T-helper 1 cell treated with Interleukin-12 subunit alpha and Interleukin-12 subunit beta and Interleukin-4 antibody, amounts not matched to agents 30 ng/mL and 1 ng/mL, for 36 hours (primary cell): ENCODE measurements around the gene SYCE1. TPM values are rescaled to one million over a fixed set of nuclear protein-coding genes. Genes with fewer than 3 reads are reported as not detected.
"Not testable (repeated sequence)": the region's sequence is repeated elsewhere in the genome, so short reads cannot be mapped to it uniquely, and the experiment has no call there.

ENCODE experiments used
- intact Hi-C: fragments of 100-400 bp; cut with micrococcal nuclease; formaldehyde crosslinking; loops from one replicate; pipeline ENCODE4 v1.15.1; 2024
- total RNA-seq: library from RNA; stranded (reverse); gene quantifications from 2 replicates; pipeline ENCODE4 v1.2.3, GENCODE V29; 2022

SYCE1 gene
- total RNA-seq, 1 donor from 2014 or later = 0.25 TPM

DNA sequence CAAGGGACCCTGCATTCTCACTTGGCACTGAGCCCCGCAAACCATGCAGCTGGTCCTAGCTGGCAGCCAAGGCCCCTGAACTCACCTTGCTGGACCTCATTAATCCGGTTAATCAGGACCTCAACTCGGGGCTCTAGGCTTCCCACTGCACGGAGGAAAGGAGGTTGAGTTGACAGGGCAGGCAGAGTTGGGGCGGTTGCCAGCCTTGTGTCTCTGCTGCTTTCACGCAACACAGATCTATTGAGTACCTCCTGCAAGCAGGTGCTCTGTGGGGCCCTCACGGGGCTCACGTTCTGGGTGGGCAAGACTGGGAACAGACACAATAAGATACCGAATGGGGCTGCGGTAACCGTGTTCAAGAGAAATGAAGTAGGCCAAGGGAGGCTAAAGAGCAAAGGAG is 6.2 kb downstream of the SYCE1 start:
- intact Hi-C loops = no loop called here

DNA sequence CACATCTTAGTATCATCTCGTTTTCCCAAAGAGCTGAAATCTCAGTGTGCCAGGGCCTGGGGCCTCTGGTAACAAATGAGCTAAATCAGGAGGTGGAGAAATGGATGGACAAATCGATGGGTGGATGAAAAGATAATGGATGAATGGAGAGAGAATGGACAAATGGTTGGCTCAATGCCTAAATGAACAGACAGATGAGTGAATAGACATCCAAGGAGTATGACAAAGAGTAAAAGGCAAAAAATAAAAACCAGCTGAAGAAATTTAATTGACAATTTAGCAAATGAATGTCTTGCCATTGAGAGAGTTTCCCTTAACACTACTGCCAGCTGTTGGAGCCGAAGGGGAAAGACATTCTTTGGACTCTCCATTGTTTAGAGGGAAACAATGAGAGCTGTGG is 8.0 kb downstream of the SYCE1 start:
- intact Hi-C loops = no loop called here

DNA sequence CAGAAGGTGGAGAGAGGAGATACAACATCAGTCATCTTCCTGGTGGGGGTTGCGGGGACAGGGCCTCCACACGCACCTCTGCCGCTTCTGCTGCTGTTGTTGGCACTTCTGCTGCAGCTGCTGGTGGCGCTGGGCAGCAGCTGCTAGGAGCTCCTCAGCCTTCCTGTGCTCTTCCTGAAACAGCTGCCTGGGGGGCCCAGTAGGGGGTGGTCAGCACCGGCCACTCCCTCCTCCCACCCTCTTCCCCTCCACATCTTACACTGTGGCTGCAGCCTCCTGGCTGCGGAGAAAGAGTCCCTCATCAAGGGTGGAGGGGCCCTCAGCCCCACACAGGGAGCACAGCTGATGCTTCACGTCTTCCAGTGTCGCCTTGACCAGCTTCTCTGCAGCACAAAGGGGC is 9.9 kb downstream of the SYCE1 start:
- intact Hi-C loops = no loop called here

DNA sequence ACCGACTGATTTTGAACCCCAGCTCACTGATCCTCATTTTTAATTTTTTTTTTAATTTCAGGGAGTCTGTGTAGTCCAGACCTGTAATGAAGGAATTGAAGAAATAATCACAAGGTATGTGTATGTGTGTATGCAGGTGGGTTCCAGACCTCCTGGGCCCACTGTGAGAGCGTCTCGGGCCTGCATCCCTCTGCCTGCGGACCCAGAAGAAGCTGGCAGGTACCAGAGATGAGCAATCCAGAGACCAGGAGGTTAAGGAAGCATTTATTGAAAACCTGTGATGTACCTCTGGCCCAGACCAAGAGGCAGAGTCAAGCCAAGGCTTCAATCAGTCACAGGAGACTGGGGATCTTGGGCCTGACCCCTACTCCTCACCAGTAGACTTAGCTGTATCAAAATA is 10.8 kb downstream of the SYCE1 start:
- intact Hi-C loops = no loop called here

DNA sequence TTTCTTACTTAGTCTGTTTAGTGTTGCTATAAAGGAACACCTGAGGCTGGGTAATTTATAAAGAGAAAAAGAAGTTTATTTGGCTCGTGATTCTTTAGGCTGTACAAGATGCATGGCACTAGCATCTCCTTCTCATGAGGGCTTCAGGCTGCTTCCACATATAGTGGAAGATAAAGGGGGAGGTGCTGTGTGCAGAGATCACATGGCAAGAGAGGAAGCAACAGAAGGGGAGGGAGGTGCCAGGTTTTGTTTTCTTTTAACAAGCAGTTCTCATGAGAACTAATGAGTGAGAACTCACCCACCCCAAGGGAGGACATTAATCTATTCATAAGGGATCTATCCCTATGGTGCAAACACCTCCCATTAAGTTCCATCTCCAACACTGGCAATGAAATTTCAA is 20.9 kb downstream of the SYCE1 start:
- intact Hi-C loops = no loop called here

DNA sequence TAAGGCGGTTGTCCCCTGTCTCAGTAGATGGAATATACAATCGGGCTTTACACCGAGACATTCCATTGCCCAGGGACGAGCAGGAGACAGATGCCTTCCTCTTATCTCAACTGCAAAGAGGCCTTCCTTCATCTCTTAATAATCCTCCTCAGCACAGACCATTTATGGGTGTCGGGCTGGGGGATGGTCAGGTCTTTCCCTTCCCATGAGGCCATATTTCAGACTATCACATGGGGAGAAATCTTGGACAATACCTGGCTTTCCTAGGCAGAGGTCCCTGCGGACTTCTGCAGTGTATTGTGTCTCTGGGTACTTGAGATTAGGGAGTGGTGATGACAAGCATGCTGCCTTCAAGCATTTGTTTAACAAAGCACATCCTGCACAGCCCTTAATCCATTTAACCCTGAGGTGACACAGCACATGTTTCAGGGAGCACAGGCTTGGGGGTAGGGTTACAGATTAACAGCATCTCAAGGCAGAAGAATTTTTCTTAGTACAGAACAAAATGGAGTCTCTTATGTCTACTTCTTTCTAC is 23.9 kb downstream of the SYCE1 start:
- intact Hi-C loops = not testable (repeated sequence)

DNA sequence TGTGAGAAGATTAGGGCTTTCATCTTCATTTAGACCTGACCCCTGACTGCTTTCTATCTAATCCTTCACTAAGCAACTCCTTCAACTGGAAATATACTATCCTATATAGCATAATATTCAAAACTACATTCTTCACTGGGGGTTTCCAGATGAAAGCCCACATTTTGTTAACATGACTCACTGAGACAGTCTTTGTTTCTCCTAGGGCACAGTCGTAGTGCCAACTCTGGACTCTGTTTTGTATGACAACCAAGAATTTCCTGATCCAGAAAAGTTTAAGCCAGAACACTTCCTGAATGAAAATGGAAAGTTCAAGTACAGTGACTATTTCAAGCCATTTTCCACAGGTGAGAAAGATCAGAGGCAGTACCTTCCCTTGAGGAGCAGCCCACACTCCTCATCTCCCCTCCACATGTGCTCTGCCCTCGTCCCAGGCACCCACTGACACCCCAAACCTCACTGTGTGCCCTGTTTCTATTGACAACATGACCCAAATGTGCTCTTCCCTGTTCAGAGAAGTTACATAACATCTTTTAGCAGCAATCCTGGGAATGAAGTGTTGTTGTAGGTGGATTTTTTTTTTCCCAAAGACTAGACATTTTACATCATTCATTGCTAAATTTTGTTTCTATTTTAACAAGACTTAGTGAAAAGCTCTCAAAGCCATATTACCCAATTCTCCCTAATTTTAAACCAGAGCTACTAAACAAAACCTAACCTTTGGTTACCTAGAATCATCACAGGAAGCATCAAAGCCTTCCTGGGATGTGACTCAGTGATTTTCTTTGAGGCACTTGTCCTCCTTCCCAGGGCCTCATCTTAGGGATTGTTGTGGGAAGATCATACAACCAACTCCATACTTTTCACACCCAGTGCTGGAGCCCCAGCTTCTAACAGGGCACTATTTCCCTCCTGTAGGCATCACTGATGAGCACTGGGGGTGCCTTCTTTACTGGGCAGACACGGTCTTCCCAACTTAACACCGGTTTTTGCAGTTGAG is 27.5 kb downstream of the SYCE1 start:
- intact Hi-C loops = no loop called here

DNA sequence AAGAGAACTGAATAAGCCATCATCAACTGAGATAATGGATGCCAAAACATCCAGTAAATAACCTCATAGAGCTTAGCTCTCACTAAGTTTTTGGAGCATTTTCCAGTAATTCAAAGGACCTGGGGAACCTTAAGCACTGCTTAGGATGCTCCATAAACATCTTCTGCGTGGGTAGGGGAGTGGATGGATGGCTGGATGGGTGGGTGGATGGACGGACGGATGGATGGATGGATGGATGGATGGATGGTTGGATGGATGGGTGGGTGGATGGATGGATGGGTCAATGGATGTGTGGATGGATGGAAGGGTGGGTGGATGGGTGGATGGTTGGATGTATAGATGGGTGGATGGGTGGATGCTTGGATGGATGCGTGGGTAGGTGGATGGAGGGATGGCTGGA is 29.2 kb downstream of the SYCE1 start:
- intact Hi-C loops = no loop called here

DNA sequence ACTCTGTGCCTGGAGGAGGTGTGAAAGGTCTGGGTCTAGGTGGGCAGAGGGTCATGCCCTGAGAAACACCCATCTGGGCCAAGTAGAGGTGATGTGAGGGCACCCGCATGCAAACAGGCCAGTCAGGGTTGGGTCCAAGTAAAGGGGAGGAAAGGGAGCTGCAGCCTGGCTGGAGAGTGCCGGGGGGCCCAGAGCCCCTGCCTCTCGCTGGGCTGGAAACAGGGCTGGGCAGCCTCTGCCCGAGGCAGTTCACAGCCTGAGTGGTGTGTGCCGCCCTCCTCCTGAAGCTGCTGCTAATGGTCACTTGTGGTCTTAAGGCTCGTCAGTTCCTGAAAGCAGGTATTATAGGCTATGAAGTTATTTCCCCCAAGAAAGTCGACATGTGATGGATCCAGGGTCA is 31.0 kb downstream of the SYCE1 start:
- intact Hi-C loops = no loop called here

DNA sequence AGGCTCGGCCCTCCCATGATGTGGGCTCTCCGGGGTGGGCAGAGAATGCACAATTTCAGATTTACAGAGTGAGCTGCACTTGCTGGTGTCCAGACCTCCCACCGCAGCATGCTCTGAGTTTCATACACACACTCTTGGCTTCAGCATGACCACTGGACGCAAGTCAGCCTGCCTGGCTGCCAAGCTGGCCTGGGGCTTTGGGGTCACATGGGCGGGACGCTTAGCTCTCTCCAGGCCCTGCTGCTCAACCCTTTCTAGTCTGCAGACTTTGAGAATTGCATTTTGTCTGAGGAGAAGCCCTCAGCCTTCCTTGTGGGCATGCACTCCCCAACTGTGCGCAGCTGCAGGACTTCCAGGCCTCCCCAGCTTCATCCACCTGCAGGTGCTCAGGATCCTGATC is 32.5 kb downstream of the SYCE1 start:
- intact Hi-C loops = no loop called here

DNA sequence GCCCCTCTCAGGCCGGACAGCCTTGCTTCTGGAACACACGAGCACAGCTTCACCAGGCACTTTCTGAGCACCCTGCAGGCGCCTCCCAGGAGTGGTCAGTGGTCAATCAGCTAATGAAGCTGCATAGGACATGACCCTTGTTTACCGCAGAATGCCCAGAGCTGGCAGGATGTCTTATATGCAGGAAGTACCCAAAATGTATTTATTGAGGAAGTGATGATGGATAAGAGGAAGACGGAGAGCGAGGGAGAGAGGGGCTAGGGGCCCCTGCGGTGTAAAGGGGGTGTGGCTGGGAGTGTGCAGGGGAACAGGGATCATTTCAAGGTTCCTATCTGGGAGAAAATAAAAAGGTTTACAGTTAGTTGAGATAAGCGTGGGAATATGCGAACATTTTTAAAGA is 34.9 kb downstream of the SYCE1 start:
- intact Hi-C loops = no loop called here

DNA sequence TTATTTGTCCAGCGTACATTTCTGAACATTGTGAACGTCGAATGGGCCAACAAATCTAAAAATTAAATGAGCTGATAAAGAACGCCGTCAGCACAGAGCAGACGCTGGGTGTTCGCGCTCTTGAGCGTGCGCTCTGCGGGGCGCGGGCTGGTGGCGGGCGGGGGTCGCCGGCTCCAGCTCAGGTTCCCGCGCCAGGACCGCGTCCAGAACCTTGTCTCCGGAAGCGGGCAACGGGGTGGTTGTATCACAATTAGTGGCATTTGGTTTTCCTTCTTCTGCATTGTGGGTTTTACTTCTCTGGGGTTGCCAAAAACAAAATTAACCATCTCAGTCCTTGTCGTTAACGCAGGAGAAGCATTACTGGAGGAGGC is 35.8 kb downstream of the SYCE1 start:
- intact Hi-C loops = no loop called here

DNA sequence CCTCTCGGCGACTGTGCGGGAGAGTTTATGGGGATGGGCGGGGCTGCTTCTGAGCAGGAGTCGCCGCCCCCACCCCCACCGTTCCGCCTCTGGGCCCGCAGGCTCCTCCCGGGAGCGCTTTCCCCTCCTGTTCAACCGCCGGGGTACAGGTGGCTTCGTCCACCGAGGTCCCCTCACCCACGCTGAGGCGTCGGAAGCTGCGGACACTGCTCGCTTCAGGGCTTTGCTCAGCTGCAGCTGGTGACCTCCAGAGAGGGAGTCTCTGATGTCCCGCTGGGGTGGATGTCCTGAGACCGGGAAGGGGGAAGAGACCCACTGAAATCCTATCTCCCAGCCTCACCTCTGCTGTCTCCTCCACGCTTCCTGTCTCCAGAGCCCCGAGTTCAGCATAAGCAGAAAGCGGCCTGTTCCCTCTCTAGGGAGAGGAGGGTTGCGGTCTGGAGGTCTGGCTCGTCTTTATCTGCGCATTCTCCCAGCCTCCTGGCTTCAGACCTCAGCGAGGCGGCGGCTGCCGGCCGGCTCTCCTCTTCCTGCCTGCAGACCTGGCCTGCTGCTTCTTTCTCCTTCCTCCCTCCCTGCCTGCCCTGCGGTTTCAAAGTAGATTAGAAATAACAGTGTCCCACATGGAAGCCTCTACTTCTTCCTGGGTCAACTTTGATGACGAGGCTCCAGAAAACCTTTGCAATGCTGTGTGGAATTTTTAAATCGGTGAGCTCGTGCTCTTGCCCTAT is 36.4 kb downstream of the SYCE1 start:
- intact Hi-C loops = no loop called here

DNA sequence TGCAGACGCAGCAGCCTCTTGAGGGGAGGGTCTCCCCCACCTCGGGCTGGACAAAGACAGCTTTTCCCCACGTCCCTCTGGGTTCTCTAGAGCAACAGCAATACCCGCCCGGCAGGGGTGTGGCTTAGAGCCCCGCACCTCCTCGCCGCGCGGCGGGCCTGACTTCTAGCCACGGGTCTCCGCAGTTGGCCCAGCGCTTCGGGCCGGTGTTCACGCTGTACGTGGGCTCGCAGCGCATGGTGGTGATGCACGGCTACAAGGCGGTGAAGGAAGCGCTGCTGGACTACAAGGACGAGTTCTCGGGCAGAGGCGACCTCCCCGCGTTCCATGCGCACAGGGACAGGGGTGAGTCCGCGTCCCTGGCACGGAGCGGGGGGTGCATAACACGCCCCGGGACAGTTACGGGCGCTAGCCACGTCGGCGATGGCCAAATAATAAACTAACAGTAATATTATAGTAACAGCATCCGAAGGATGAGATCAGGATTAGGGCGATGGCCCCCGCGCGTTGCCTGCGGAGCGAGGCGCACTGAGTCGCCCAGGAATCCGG is 37.0 kb downstream of the SYCE1 start:
- intact Hi-C loops = no loop called here

DNA sequence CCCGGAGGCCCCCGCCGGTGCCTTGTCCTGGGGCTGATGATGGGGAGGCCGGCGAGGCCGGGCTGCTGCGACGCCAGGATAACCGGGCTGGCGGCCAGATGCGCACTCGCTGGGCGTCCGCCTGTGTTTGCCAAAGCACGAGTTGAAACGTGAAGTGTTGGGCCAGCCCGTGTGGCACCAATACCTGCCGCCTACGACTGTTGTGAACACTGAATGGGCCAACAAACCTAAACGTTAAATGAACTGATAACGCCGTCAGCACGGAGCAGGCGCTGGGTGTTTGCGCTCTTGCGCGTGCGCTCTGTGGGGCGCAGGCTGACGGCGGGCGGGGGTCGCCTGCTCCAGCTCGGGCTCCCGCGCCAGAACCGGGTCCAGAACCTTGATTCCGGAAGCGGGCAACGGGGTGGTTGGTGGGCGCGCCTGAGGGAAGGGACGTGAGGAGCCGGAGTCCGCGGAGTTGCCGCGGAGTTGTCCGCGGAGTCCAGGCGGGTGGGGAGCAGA is 37.6 kb downstream of the SYCE1 start:
- intact Hi-C loops = no loop called here

DNA sequence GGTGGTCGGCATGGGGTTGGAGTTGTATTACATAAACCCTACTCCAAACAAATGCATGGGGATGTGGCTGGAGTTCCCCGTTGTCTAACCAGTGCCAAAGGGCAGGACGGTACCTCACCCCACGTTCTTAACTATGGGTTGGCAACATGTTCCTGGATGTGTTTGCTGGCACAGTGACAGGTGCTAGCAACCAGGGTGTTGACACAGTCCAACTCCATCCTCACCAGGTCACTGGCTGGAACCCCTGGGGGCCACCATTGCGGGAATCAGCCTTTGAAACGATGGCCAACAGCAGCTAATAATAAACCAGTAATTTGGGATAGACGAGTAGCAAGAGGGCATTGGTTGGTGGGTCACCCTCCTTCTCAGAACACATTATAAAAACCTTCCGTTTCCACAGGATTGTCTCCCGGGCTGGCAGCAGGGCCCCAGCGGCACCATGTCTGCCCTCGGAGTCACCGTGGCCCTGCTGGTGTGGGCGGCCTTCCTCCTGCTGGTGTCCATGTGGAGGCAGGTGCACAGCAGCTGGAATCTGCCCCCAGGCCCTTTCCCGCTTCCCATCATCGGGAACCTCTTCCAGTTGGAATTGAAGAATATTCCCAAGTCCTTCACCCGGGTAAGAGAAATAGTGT is 38.3 kb downstream of the SYCE1 start, which contains the start of gene CYP2E1:
CYP2E1 (plus strand) TSS at position 407 of the 632 bp plus-strand sequence; CDS start at position 440, 33 bp downstream.
- intact Hi-C loops = no loop called here

DNA sequence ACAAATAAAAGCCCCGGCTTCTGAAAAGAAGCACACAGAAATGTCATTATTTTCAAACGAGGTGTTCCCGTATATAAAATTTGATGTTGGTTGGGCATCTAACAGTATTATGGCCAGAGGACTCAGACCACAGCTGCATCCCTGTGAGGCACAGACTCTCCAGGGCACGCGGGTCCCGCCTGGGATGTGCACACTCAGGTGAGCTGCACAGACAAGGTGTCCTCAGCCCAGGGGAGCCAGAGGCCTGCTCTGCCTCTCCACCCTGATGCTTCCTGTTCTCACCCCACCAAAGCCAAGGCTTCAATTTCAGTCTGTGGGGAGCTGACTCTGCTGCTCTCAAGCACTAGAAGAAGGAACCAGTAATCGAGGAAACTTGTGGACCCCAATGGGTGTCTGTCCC is 39.9 kb downstream of the SYCE1 start:
- intact Hi-C loops = no loop called here

DNA sequence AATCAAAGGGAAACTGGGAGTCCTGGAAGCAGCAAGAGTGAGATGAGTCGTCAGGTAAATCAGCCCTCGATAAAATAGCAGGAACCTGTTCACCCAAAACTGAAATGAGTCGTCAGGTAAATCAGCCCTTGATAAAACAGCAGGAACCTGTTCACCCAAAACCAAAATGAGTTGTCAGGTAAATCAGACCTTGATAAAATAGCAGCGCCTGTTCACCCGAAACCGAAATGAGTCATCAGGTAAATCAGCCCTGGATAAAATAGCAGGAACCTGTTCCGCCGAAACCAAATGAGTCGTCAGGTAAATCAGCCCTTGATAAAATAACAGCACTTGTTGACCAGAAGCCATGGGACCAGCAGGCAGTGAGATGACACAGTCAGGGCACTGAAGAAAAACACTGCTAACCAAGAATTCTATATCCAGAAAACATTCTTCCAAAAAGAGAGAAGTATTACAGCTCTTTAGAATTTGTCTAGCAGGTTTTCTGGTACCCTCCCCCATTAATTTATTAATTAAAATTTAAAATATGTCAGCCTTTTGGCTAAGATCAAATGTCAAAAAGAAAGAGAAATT is 41.7 kb downstream of the SYCE1 start:
- intact Hi-C loops = no loop called here

DNA sequence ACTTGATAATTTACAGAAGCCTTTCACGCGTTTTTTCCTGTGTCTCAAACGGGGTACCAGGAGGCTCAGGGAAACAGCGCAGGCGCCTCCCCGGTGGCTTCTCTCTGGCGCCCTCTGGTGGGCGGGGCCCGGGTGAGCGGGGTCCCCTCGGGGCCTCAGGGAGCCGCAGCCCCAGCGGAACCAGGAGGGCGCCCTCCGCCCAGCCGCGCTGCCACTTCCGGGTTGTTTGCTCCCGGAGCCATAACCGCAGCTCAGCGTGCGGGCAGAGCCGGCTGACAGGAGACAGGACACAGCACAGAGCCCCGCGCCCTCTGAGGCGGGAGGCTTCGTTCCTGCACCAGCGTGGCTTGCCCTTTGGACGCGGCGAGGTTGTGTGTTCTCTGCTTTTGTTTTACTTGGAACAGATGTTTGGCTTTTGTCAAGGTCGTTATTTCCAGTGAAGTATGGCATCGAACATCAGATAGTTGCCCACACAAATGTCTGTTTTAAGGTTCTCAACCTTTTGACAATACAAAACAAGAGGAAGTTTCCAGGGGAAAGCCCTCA is 45.1 kb downstream of the SYCE1 start:
- intact Hi-C loops = loop anchor here (1.0 kb wide), 3 partner anchors 83 to 213 kb away; no protein-coding TSS in a partner anchor

DNA sequence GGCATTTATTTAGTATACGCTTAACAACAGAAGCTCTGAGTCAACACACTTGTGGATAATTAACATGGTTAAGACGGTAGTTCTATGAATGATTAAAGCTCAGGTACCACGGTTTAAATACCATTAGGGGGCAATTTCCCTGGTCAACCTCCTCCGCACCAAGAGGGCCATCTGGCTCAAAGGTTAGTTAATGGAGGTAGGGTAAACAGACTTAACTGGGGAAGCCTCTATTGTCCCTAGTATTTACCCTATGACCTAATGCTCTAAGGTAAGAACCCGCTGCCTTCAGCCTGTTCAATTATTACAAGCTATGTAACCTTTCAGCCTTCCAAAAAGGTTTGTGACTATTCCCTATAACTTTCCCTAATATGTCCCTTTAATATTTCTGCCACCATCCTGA is 46.9 kb downstream of the SYCE1 start:
- intact Hi-C loops = not testable (repeated sequence)
